T47D (cell line): ENCODE data around the gene ERH.
"Not testable (repeated sequence)": the region's sequence is repeated elsewhere in the genome, so short reads cannot be mapped to it uniquely, and the experiment has no call there.

Experiments used
- DNase-seq, 2 experiments: peaks; one replicate each; pipeline versions ENCODE4 v3.0.0 to v3.0.0-alpha.2; 2011 to 2012; ENCODE audit warnings: low read depth in 1 of 2, low spot score in 1 of 2
- JUND ChIP-seq: IDR thresholded peaks from 2 replicates; pipeline ENCODE4 v1.6.1; 2012; ENCODE audit warnings: low read depth
- in situ Hi-C: cut with HindIII; loops from 2 replicates; pipeline ENCODE4 v1.10.0; 2016; ENCODE audit warnings: low sequenced_read_pairs, low pct_unique_long_range_greater_than_20kb

Gene ERH

GRCh38 chr14:69413483-69413882 lies 15.4 kb upstream of the ERH start:
- in situ Hi-C loops, result no loop called here
- TF ChIP-seq JUND, result no peak
- no peak for DNase-seq

GRCh38 chr14:69408331-69408960 lies 10.3 kb upstream of the ERH start:
- no peak for DNase-seq
- in situ Hi-C loops, result no loop called here
- TF ChIP-seq JUND, result no peak

GRCh38 chr14:69405762-69406161 lies 7.7 kb upstream of the ERH start:
- in situ Hi-C loops, result no loop called here
- no peak for TF ChIP-seq JUND
- DNase-seq, result no peak

- in situ Hi-C loops, result no loop called here
- no peak for DNase-seq
- TF ChIP-seq JUND, result no peak
These were observed 6.8 kb upstream of the ERH start for GRCh38 chr14:69404883-69405282.

- no peak for TF ChIP-seq JUND
- in situ Hi-C loops, result no loop called here
- no peak for DNase-seq
These were observed 6.4 kb upstream of the ERH start for GRCh38 chr14:69404478-69404877.

- no peak for TF ChIP-seq JUND
- in situ Hi-C loops, result no loop called here
- no peak for DNase-seq
These were observed 3.7 kb upstream of the ERH start for GRCh38 chr14:69401841-69402240.

GRCh38 chr14:69400154-69400553 lies 2.1 kb upstream of the ERH start:
- no peak for TF ChIP-seq JUND
- in situ Hi-C loops, result no loop called here
- DNase-seq, result no peak

GRCh38 chr14:69399750-69400149 lies 1.7 kb upstream of the ERH start:
- in situ Hi-C loops, result no loop called here
- no peak for DNase-seq
- no peak for TF ChIP-seq JUND

GRCh38 chr14:69398818-69399210 lies 715 bp upstream of the ERH start:
- TF ChIP-seq JUND, result no peak
- in situ Hi-C loops, result no loop called here
- DNase-seq, result no peak

- in situ Hi-C loops, result no loop called here
- DNase-seq, result no peak
- TF ChIP-seq JUND, result no peak
These were observed 2.2 kb downstream of the ERH start for GRCh38 chr14:69395929-69396328.

GRCh38 chr14:69392481-69392880 lies 5.6 kb downstream of the ERH start:
- no peak for TF ChIP-seq JUND
- in situ Hi-C loops, result no loop called here
- no peak for DNase-seq

GRCh38 chr14:69391400-69391799 lies 6.7 kb downstream of the ERH start:
- in situ Hi-C loops, DNase-seq: not testable (repeated sequence)

- DNase-seq, result no peak
- no peak for TF ChIP-seq JUND
- in situ Hi-C loops, result no loop called here
These were observed 10.8 kb downstream of the ERH start for GRCh38 chr14:69387311-69387710.

GRCh38 chr14:69378274-69378673 lies 19.8 kb downstream of the ERH start:
- no peak for TF ChIP-seq JUND
- in situ Hi-C loops, result no loop called here
- no peak for DNase-seq

GRCh38 chr14:69376439-69376838 lies 21.7 kb downstream of the ERH start:
- in situ Hi-C loops, result no loop called here
- no peak for TF ChIP-seq JUND
- DNase-seq, result no peak
